OCI-LY7 (cell line): ENCODE results near the gene CHST9.

Experiments used
- EZH2phosphoT487 ChIP-seq: fragments of 200-600 bp; sonication (generic); IDR thresholded peaks from 2 replicates; pipeline ENCODE4 v1.6.1; 2018; ENCODE audit warnings: low read depth, borderline replicate concordance, mild to moderate bottlenecking, mixed run types, antibody characterized with exemption, low read length, moderate library complexity, mixed read lengths
- TF ChIP-seq, protein P1 (sequence below): fragments of 200-600 bp; sonication (generic); conservative IDR thresholded peaks from 2 replicates; pipeline ENCODE4 v1.5.1; 2014; ENCODE audit warnings: mild to moderate bottlenecking, antibody characterized with exemption, low read length, moderate library complexity, mixed read lengths

DNA sequence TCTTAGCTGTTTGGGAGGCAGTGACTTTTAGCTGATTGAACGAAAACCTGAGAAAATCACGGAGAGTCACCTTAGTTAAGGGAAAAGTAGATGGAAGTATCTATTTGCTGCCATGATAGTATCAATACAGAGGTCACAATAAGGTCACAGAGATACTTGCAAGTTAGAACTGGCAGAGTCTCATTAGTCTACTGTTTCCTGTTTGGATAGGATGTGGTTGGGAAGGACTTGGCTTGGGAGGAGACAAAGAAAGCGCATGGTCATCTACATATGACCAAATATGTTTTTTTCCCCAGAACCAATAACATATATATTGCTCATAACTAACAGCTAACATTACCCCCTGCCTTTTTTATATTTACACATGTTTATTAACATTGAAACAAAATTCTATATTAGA, 241.2 kb downstream of the CHST9 start:
- TF ChIP-seq, protein P1, sequence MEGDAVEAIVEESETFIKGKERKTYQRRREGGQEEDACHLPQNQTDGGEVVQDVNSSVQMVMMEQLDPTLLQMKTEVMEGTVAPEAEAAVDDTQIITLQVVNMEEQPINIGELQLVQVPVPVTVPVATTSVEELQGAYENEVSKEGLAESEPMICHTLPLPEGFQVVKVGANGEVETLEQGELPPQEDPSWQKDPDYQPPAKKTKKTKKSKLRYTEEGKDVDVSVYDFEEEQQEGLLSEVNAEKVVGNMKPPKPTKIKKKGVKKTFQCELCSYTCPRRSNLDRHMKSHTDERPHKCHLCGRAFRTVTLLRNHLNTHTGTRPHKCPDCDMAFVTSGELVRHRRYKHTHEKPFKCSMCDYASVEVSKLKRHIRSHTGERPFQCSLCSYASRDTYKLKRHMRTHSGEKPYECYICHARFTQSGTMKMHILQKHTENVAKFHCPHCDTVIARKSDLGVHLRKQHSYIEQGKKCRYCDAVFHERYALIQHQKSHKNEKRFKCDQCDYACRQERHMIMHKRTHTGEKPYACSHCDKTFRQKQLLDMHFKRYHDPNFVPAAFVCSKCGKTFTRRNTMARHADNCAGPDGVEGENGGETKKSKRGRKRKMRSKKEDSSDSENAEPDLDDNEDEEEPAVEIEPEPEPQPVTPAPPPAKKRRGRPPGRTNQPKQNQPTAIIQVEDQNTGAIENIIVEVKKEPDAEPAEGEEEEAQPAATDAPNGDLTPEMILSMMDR, result no peak
- TF ChIP-seq EZH2phosphoT487, result no peak
